ENCODE results near the gene RAD52.
A peak's percentile ranks its signal among the peaks of the same experiment; 100 is the strongest.

RAD52 gene

DNA sequence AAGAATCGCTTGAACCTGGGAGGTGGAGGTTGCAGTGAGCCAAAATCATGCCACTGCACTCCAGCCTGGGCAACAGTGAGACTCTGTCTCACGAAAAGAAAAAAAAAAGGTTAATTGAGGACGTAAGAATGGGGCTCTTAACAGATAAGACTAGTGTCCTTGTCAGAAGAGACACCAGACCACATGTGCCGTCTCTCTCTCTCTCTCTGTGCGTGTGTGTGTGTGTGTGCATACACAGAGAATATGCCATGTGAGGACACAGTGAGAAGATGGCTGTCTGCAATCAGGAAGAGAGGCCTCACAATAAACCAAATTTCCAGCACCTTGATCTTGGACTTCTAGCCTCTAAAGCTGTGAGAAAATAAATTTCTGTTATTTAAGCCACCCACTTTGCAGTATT is 29.9 kb upstream of the RAD52 start:
- TF ChIP-seq, protein P1, sequence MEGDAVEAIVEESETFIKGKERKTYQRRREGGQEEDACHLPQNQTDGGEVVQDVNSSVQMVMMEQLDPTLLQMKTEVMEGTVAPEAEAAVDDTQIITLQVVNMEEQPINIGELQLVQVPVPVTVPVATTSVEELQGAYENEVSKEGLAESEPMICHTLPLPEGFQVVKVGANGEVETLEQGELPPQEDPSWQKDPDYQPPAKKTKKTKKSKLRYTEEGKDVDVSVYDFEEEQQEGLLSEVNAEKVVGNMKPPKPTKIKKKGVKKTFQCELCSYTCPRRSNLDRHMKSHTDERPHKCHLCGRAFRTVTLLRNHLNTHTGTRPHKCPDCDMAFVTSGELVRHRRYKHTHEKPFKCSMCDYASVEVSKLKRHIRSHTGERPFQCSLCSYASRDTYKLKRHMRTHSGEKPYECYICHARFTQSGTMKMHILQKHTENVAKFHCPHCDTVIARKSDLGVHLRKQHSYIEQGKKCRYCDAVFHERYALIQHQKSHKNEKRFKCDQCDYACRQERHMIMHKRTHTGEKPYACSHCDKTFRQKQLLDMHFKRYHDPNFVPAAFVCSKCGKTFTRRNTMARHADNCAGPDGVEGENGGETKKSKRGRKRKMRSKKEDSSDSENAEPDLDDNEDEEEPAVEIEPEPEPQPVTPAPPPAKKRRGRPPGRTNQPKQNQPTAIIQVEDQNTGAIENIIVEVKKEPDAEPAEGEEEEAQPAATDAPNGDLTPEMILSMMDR (IDR thresholded peaks at IDR 0.05; ENCODE audit: borderline replicate concordance, insufficient read depth, low read depth, low read length) = no peak
- no peak overlapping the region for H3K4me3 ChIP-seq (ENCODE audit: low read depth, low read length)

DNA sequence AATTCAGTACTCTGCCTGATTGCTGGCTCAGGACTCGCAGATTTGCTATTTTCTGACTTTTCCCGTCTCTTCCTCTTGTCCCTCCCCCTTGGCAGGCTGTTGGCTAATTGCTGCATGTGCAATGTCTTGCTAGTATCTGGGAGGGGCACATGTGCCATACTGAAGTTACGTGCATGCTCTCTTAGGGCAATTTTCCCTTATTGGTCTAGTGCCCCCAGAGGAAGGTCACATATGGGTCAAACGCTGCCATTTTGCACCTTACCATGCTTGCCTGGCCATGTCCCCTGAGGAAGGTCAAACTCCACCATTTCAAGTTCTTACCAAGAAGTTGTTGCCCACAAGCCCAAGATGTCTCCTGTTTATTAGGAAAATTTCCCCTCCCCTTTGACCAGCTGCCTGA is 27.7 kb upstream of the RAD52 start:
- TF ChIP-seq, protein P1 (IDR thresholded peaks at IDR 0.05; ENCODE audit: borderline replicate concordance, insufficient read depth, low read depth, low read length) = peak; percentile 21; the same call in 1 of the 2 replicates
- no peak overlapping the region for H3K4me3 ChIP-seq (ENCODE audit: low read depth, low read length)

DNA sequence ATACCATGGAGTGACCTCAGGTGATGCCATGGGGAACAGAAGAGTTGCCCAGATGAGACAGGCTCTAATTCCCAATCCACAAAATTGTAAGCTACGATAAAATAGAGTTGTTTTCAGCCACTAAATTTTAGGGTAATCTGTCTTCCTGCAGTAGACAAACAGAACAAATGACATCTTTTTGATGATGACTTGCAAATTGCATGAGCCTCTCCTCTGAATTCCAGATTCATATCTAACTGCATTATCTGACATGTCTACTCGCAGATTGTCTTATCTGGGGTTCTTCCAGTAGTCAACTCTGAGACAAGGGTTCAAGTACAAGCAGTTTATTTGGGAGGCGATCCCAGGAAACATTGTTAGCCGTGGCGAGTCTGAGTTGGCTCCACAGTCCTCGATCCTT is 27.1 kb upstream of the RAD52 start:
- H3K4me3 ChIP-seq (ENCODE audit: low read depth, low read length) = no peak overlapping the region
- TF ChIP-seq, protein P1 (IDR thresholded peaks at IDR 0.05; ENCODE audit: borderline replicate concordance, insufficient read depth, low read depth, low read length) = no peak

DNA sequence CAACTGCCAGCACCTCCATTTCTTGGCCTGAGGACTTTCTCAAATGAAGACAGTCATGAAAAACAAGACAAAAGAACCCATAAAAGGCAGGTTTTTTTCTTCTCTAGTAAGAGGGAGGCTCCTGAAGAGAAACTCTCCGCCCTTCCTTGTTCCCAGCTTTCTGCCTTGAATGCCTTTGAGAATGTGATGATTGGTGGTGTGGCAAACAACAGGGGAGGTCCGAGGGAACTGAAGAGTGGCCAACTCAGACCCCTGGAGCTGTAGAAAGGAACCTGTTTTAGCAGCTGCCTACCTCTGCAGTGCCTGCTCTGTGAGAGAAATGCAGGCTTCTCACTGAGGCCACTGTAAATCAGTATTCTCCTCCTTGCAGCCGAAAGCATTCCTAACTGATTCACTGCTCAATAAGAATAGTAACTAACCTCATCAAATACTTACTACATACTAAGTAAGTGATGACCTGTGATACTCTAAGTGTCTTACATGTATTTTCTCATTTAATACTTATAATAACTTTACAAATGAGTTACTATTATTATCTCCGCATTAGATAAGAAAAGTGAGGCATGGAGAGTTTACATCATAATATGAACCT is 24.9 kb upstream of the RAD52 start:
- H3K4me3 ChIP-seq (ENCODE audit: low read depth, low read length) = no peak overlapping the region
- TF ChIP-seq, protein P1 (IDR thresholded peaks at IDR 0.05; ENCODE audit: borderline replicate concordance, insufficient read depth, low read depth, low read length) = no peak

DNA sequence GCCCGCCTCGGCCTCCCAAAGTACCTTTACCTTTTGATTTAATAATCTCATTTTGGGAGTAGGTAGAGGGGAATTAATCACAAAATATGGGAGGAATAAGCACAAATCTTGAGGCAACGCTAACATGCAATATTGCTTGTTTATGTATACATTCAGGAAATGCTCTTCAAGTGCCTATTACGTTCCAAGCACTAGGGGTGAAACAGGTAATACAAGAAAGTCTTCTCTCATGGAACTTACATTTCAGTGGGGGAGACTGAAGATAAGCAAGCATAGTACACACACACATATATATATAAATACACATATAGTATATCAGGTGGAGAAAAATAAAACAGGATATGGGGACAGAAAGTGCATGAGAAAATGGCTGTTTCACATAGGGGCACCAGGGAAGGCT is 22.5 kb upstream of the RAD52 start:
- TF ChIP-seq, protein P1 (IDR thresholded peaks at IDR 0.05; ENCODE audit: borderline replicate concordance, insufficient read depth, low read depth, low read length) = no peak

DNA sequence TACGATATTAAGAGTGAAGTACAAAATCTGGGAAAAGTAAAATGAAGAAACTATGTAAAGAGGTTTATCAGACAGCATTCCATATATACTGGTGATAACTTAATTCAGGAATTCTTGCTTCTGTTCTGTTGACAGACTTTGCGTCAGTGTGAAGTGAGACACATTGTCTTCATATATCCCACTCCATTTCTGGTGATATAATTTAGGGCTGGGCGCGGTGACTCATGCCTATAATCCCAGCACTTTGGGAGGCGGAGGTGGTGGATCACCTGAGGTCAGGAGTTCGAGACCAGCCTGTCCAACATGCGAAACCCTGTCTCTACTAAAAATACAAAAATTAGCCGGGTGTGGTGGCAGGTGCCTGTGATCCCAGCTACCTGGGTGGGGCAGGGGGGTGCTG is 20.3 kb upstream of the RAD52 start:
- no peak overlapping the region for H3K4me3 ChIP-seq (ENCODE audit: low read depth, low read length)
- TF ChIP-seq, protein P1 (IDR thresholded peaks at IDR 0.05; ENCODE audit: borderline replicate concordance, insufficient read depth, low read depth, low read length) = no peak

More for the DNA sequence above, 22.5 kb upstream of the RAD52 start:
- no peak overlapping the region for H3K4me3 ChIP-seq (ENCODE audit: low read depth, low read length)

DNA sequence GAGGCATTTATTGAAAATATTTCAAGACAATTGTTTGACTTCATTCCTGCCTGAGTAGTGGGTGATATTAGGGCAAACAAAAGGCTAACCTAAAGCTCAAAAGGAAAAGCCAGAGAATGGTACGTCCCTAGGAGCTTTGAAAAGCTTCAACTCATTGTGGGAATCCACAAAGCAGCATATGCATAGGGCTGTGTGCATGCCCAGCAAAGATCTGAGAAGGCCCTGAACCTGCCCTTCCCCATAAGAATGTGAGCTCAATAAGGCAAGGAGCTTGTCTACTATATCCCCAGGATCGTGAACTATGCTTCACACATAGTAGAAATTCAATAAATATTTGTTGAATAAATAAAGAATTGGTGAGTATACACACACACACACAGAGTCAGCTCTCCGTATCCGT is 19.1 kb upstream of the RAD52 start:
- TF ChIP-seq, protein P1 (IDR thresholded peaks at IDR 0.05; ENCODE audit: borderline replicate concordance, insufficient read depth, low read depth, low read length) = no peak
- H3K4me3 ChIP-seq (ENCODE audit: low read depth, low read length) = no peak overlapping the region
